Muscle layer of colon (tissue), 2 donors: ENCODE measurements around the gene YBX2.
A peak's percentile ranks its signal among the peaks of the same experiment; 100 is the strongest.

ENCODE experiments used
- H3K27ac ChIP-seq: one replicate; pipeline ENCODE4 v1.7.0; 2013; ENCODE audit warnings: low read depth, mild to moderate bottlenecking, low read length, moderate library complexity
- H3K27me3 ChIP-seq, 2 donors: one replicate each; pipeline ENCODE4 v1.7.0; 2013; ENCODE audit warnings: low read length in 2 of 2, mild to moderate bottlenecking in 2 of 2; ENCODE audit not compliant: insufficient read depth in 2 of 2, control insufficient read depth in 1 of 2
- H3K36me3 ChIP-seq: one replicate; pipeline ENCODE4 v1.7.0; 2013; ENCODE audit warnings: mild to moderate bottlenecking, low read length; ENCODE audit not compliant: insufficient read depth
- H3K4me1 ChIP-seq: one replicate; pipeline ENCODE4 v1.7.0; 2013; ENCODE audit warnings: mild to moderate bottlenecking, low read length; ENCODE audit not compliant: insufficient read depth
- H3K4me3 ChIP-seq, 2 donors: one replicate each; pipeline ENCODE4 v1.7.0; 2013; ENCODE audit warnings: low read length in 2 of 2, low read depth in 1 of 2, mild to moderate bottlenecking in 1 of 2, moderate library complexity in 1 of 2
- H3K9ac ChIP-seq: one replicate; pipeline ENCODE4 v1.7.0; 2013; ENCODE audit warnings: low read length
- H3K9me3 ChIP-seq: one replicate; pipeline ENCODE4 v1.7.0; 2013; ENCODE audit warnings: mild to moderate bottlenecking, low read length
- donor health status: abdominal sarcoma.
- donor health status: Adenocarcinoma of cecum.

The YBX2 gene

DNA sequence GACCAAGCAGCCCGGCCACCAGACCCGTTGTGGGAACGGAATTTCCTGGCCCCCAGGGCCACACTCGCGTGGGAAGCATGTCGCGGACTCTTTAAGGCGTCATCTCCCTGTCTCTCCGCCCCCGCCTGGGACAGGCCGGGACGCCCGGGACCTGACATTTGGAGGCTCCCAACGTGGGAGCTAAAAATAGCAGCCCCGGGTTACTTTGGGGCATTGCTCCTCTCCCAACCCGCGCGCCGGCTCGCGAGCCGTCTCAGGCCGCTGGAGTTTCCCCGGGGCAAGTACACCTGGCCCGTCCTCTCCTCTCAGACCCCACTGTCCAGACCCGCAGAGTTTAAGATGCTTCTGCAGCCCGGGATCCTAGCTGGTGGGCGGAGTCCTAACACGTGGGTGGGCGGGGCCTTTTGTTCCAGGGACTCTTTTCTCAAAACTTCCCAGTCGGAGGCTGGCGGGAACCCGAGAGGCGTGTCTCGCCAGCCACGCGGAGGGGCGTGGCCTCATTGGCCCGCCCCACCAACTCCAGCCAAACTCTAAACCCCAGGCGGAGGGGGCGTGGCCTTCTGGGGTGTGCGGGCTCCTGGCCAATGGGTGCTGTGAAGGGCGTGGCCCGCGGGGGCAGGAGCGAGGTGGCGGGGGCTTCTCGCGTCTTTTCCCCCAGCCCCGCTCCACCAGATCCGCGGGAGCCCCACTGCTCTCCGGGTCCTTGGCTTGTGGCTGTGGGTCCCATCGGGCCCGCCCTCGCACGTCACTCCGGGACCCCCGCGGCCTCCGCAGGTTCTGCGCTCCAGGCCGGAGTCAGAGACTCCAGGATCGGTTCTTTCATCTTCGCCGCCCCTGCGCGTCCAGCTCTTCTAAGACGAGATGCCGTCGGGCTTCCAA, 13.1 kb downstream of the YBX2 start, which contains the start of gene SLC2A4:
SLC2A4 (plus strand) TSS at position 645 of the 879 bp plus-strand sequence; CDS start at position 862, 217 bp downstream.
- peak within 1 kb of the TSS; percentile 92 for H3K27ac ChIP-seq
- H3K27me3 ChIP-seq: no peaks in the 10 kb centered on the region
- H3K9ac ChIP-seq: peak within 1 kb of the TSS; percentile 81
- peaks cover 32% of the 10 kb centered on the region for H3K4me1 ChIP-seq
- peak within 1 kb of the TSS; percentile 53 to 85 for H3K4me3 ChIP-seq
- H3K9me3 ChIP-seq: no peaks in the 10 kb centered on the region
- peaks cover 27% of the 10 kb centered on the region for H3K36me3 ChIP-seq

DNA sequence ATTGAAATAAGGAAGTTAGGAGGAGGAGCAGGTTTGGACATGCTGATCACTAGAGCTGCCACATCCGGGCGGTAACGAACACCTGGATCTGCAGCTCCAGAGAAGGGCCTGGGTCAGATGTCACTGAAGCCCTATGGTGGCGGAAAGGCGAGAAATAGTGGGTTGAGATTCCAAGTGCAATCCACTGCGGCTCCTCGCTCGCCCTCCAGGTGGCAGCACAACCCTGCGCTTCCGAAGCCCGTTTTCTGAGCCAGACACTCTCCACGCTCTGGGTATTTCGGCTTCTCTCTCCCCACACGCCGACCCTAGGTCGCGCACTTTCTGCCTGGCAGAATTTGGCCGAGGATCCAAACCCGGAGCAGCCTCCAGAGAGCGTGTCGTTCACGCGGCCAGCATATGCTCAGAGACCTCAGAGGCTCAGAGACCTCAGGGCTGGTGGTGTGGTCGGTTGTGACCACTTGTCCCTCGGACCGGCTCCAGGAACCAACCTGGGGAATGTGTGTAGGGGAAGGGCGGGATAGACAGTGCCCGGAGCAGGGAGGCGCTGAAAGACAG, 13.8 kb downstream of the YBX2 start:
- H3K27ac ChIP-seq: peak overlapping the region; percentile 92
- no peaks in the 10 kb centered on the region for H3K9me3 ChIP-seq
- H3K27me3 ChIP-seq: no peaks in the 10 kb centered on the region
- peak overlapping the region; percentile 53 to 70 for H3K4me3 ChIP-seq
- H3K4me1 ChIP-seq: peaks cover 32% of the 10 kb centered on the region
- peaks cover 19% of the 10 kb centered on the region for H3K36me3 ChIP-seq
- no peak overlapping the region for H3K9ac ChIP-seq

DNA sequence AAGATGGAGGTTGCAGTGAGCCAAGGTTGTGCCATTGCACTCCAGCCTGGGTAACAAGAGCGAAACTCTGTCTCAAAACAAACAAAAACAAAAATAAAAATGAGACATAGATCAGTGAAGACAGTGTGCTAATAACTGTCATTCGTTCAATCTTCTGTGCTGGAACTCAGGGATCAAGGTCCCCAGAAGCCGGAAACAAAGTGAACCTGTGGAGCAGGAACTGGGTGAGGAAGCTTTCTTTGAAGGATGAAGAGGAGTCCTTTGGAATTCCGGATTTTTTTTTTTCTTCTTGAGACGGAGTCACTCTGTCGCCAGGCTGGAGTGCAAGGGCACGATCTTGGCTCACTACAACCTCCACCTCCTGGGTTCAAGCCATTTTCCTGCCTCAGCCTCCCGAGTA, 15.0 kb downstream of the YBX2 start:
- Histone ChIP-seq H3K9ac (no peak overlapping the region), H3K27me3 (no peaks in the 10 kb centered on the region), H3K4me3 (no peak overlapping the region), H3K27ac (no peak overlapping the region), H3K4me1 (peaks cover 23% of the 10 kb centered on the region), H3K36me3 (peaks cover 8% of the 10 kb centered on the region), H3K9me3 (no peaks in the 10 kb centered on the region)

DNA sequence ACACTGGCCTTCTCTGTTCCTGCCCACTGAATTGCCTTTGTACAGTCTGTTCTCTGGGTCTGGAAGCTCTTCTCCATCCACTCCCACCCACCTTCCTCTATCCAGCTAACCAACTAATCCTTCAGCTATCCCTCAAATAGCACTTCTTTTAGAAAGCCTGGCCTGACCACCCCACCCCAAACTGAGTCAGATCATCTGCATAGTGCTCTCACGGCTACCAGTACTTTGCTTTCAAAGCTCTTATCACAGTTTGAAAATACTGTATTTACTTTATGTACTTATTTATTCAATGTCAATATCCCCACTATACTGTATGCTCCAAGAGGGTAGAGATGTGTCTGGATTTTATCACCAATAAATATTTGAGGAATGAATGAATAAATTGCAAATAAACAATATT, 27.7 kb downstream of the YBX2 start:
- no peak overlapping the region for H3K4me3 ChIP-seq
- no peak overlapping the region for H3K9ac ChIP-seq
- no peaks in the 10 kb centered on the region for H3K4me1 ChIP-seq
- no peaks in the 10 kb centered on the region for H3K9me3 ChIP-seq
- no peaks in the 10 kb centered on the region for H3K36me3 ChIP-seq
- H3K27ac ChIP-seq: no peak overlapping the region
- H3K27me3 ChIP-seq: peaks cover 25% of the 10 kb centered on the region in 2 donors

DNA sequence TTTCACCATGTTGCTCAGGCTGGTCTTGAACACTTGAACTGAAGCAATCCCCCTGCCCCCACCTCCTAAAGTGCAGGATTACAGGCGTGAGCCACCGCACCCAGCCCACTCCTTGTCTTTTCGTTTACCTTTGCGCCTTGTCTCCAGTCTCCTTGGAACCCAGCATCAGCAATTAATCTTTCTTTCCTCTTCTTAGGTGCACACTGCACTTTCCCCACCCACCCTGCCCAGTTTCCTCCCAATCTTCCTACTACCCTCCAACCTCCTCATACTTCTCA, 30.7 kb downstream of the YBX2 start:
- Histone ChIP-seq H3K9ac (no peak overlapping the region), H3K4me1 (no peaks in the 10 kb centered on the region), H3K27ac (no peak overlapping the region), H3K4me3 (no peak overlapping the region), H3K9me3 (no peaks in the 10 kb centered on the region), H3K27me3 (peaks cover 33 to 41% of the 10 kb centered on the region in 2 donors), H3K36me3 (peaks cover 6% of the 10 kb centered on the region)

DNA sequence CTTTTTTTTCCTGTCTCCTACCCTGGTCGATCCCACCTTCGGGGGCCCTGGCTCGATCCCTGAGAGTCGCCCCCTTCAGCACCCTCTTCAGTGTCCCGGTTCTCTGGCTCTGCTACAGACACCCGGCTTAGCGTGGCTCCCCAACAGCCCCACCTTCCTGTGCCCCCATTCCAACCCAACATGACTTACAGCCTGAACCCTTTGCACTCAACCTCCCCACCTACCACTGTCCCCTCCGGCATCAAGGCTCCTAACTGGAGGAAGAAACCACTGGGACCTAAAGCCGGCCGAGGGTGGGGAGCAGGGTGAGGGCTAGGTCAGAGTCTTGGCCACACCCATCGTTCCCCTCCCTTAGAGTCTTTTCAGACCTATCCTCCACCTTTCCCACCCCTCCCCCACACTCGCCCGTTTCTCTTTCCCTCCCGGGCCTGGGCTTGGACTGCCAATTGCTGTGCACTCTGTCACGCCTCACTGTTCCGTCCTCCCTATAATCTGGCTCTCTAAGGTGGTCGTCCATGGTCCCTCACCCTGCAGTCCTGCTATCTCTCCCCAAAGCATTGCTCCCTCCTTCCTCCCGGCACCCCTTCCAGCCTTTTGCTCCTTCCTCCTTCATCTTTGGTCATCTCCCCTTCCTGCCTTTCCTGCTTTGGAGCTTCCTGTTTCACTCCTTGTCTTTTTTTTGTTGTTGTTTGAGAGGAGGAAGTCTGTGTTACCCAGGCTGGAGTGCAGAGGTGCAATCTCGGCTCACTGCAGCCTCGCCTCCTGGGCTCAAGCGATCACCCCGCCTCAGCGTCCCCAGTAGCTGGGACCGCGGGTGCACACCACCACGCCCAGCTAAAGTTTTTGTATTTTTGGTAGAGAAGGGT, 31.3 kb downstream of the YBX2 start:
- Histone ChIP-seq H3K27ac (no peak overlapping the region), H3K4me3 (no peak overlapping the region), H3K9me3 (no peaks in the 10 kb centered on the region), H3K4me1 (no peaks in the 10 kb centered on the region), H3K36me3 (peaks cover 11% of the 10 kb centered on the region), H3K9ac (no peak overlapping the region), H3K27me3 (peaks cover 33 to 41% of the 10 kb centered on the region in 2 donors)

DNA sequence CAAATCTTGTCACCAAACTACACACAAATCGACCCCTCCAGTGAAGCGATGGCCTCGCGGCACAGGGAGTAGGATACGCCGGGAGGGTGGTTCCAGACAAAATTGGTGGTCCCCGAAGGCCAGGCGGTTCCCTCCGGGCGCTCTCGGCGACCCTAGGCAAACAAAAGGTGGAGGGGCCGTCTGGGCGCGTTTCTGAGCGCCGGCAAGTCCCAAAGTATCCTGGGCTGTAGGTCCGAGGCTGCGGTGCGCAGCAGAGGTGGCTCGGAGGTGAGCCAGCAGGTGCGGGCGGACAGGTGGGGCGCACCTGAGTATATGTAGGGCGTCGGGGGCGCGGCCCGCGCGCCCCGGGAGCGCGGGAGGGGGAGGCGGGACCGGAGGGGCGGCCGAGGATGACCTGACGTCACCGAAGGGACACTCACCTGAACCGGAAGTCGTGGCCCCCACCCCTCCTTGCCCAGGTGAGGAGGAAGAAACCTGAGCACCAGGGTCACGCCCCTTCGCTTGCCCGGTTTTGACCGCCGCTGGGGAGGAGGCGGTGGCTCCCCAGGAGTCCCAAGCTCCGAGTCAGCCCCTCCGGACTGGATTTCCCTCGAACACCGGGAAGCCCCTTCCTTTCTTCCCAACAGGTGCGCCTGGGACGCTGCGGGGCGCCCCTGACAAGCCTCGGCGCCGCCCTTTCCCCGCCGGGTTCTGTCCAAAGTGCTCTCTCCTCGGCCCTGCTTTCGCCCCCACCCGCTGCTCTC, 32.1 kb downstream of the YBX2 start, which contains the start of gene CLDN7:
CLDN7 (minus strand) TSS at position 287 of the 743 bp plus-strand sequence. CDS start 435 bp downstream, outside the sequence.
- no peaks in the 10 kb centered on the region for H3K9me3 ChIP-seq
- peaks cover 33 to 41% of the 10 kb centered on the region in 2 donors for H3K27me3 ChIP-seq
- peak within 1 kb of the TSS; percentile 14 to 21 for H3K4me3 ChIP-seq
- no peaks in the 10 kb centered on the region for H3K4me1 ChIP-seq
- peaks cover 11% of the 10 kb centered on the region for H3K36me3 ChIP-seq
- no peak within 1 kb of the TSS for H3K9ac ChIP-seq
- no peak within 1 kb of the TSS for H3K27ac ChIP-seq

DNA sequence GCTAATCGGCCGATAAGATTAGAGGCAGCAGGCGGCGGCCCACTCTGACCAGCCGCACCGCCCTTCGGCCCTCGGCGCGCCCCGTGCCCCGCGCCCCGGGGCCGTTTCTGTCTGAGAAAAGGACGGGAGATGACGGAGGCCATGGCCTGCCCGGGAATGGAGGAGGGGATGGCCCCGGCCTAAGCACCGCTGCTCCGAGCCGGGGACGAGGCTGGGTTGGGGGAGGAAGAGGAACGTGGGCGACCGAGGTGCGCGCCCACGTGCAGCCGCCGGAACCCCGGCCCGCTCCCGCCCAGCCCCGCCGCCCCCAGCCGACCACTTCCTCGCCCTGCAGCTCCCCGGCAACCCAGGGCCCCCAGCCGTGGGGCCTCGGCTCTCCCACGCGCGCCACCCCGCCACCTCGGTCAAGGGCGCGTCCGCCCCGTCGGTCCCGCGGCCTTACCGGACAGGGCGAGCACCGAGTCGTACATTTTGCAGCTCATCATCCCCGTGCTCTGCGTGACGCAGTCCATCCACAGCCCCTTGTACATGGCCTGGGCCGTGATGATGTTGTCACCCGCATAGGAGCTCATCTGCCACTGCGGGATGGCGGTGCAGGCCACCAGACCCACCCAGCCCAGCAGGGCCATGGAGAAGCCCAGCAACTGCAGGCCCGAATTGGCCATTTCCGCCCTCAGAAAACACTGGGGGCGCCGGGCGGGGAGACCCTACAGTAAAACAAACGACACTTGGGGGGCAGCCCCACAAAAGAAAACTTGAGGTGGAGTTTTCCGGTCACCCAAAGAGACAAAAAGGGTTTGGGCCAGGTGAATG, 32.9 kb downstream of the YBX2 start:
- Histone ChIP-seq H3K27ac (no peak overlapping the region), H3K9me3 (no peaks in the 10 kb centered on the region), H3K9ac (no peak overlapping the region), H3K4me1 (no peaks in the 10 kb centered on the region), H3K36me3 (peaks cover 15% of the 10 kb centered on the region), H3K27me3 (peaks cover 33 to 41% of the 10 kb centered on the region in 2 donors), H3K4me3 (peak overlapping the region; percentile 14 to 21)

DNA sequence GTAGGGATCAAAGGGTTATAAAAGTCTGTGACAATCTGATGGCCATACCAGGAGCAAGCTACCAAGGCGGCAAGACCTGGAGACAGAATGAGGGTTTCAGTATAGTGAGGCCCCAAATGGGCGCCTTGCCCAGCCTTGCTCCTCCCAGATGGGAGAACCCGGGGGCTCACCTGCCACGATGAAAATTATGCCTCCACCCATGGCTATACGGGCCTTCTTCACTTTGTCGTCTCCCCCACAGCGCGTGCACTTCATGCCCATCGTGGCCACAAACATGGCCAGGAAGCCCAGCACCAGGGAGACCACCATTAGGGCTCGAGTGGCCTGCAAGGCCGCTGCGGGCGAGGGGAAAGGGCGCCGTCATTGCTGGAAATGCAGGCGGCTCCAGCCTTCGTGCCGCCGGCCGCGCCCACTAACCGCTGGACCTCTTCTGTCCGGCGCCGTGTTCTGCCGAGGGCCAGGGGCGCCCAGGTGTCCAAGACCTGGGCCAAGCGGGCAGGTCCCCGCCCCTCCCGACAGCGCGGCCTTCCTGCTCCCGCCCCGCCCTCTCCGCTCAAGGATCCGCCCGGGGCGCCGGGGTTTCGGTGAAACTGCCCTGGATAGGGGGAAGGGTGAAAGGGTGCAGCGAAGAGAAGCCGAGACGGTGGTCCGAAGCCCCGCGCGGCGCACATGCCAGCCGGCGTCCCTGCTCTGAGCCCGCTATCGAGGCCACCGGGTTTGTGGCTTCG, 33.6 kb downstream of the YBX2 start:
- Histone ChIP-seq H3K9ac (no peak overlapping the region), H3K4me1 (no peaks in the 10 kb centered on the region), H3K27ac (no peak overlapping the region), H3K27me3 (peaks cover 33 to 41% of the 10 kb centered on the region in 2 donors), H3K36me3 (peaks cover 21% of the 10 kb centered on the region), H3K4me3 (peak overlapping the region; percentile 14 to 21), H3K9me3 (no peaks in the 10 kb centered on the region)

DNA sequence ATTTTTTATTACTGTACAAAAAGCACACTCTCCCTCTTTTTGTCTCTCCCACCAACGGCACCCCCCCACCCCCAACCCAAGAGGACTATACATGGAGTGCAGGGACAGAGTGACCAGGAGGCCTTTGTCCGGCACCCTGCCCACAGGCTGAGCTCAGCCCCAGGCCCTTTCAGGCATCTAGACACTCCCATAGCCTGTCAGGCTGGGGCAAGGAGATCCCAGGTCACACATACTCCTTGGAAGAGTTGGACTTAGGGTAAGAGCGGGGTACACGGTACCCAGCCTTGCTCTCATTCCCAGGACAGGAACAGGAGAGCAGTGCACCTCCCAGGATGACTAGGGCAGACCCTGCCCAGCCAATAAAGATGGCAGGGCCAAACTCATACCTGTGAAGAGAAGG, 34.3 kb downstream of the YBX2 start:
- Histone ChIP-seq H3K4me3 (no peak overlapping the region), H3K9me3 (no peaks in the 10 kb centered on the region), H3K4me1 (no peaks in the 10 kb centered on the region), H3K27me3 (peaks cover 33 to 41% of the 10 kb centered on the region in 2 donors), H3K36me3 (peaks cover 22% of the 10 kb centered on the region), H3K9ac (no peak overlapping the region), H3K27ac (no peak overlapping the region)
